ENCODE data around the gene TACR2. TPM values are rescaled to one million over a fixed set of nuclear protein-coding genes. Genes with fewer than 3 reads are reported as not detected.

Gene TACR2
- total and polyA plus RNA-seq, 2 of the 13 experiments (the other 11 are each of a cell fraction or from before 2014, with no cell fraction given) = 0.04 TPM; not detected in 1

- 0 out of 2 replicates have a peak, but pooled peaks have one; percentile 67 for TF ChIP-seq ZHX1 (CRISPR knock-in tag; IDR thresholded peaks at IDR 0.05; ENCODE audit: low read depth)
- peak; percentile 23; the same call in 1 of the 2 replicates for TF ChIP-seq SP5 (CRISPR knock-in tag; IDR thresholded peaks at IDR 0.05; ENCODE audit: borderline replicate concordance, low read depth)
- TF ChIP-seq ETV5 (CRISPR knock-in tag; IDR thresholded peaks at IDR 0.05; ENCODE audit: borderline replicate concordance) = peak; percentile 48; the same call in 1 of the 2 replicates
- no peak; the same call in 1 of the 2 replicates for TF ChIP-seq ZBTB33 (CRISPR knock-in tag; IDR thresholded peaks at IDR 0.05)
- no peak for TF ChIP-seq ZNF784 (CRISPR knock-in tag; IDR thresholded peaks at IDR 0.05; ENCODE audit: borderline replicate concordance)
- peak; percentile 64; the same call in 1 of the 2 replicates for TF ChIP-seq MAX (IDR thresholded peaks at IDR 0.05)
- peak; percentile 49; the same call in 1 of the 2 replicates for TF ChIP-seq ZNF574 (CRISPR knock-in tag; IDR thresholded peaks at IDR 0.05)
- 0 out of 2 replicates have a peak, but pooled peaks have one; percentile 15 for TF ChIP-seq GATAD1 (CRISPR knock-in tag; IDR thresholded peaks at IDR 0.05)
- TF ChIP-seq ZNF510 (CRISPR knock-in tag; IDR thresholded peaks at IDR 0.05; ENCODE audit: low read depth) = no peak
- peak; percentile 38; the same call in 1 of the 2 replicates for TF ChIP-seq ZFY (CRISPR knock-in tag; IDR thresholded peaks at IDR 0.05)
- TF ChIP-seq BCL6 (CRISPR knock-in tag; IDR thresholded peaks at IDR 0.05) = peak; percentile 6; the same call in 1 of the 2 replicates
- peak; percentile 49; the same call in 1 of the 2 replicates for TF ChIP-seq ZNF614 (CRISPR knock-in tag; IDR thresholded peaks at IDR 0.05; ENCODE audit: borderline replicate concordance)
- TF ChIP-seq FOSL2 (CRISPR knock-in tag; IDR thresholded peaks at IDR 0.05) = peak; percentile 26; the same call in 1 of the 2 replicates
- TF ChIP-seq TFE3 (CRISPR knock-in tag; IDR thresholded peaks at IDR 0.05) = no peak
- TF ChIP-seq U2AF1 (optimal IDR thresholded peaks at IDR 0.05; ENCODE audit: low read depth, low read length) = no peak
- TF ChIP-seq SALL1 (CRISPR knock-in tag; IDR thresholded peaks at IDR 0.05) = peak; percentile 71
Measured at GRCh38 chr10:69408318-69409175, 8.2 kb downstream of the TACR2 start (continued).

Data from HepG2 (cell line).